T-cell (primary cell): ENCODE data around the gene FANCG. TPM values are rescaled to one million over a fixed set of nuclear protein-coding genes. Genes with fewer than 3 reads are reported as not detected.

Source experiments
- ATAC-seq, 4 experiments: fragments of 200-7000 bp in 3 of 4; fragments of 150-1000 bp in 1 of 4; cut with Tn5 transposase; replicated peaks in 1 of 4; 1 replicate in 3 of 4; 2 replicates in 1 of 4; pipeline ENCODE4 v1.10.0; 2021; ENCODE audit warnings: moderate library complexity in 3 of 4, mild to moderate bottlenecking in 2 of 4, moderate number of reproducible peaks in 1 of 4
- CTCF ChIA-PET, 2 donors: fragments of 300-600 bp; sonication (Branson Sonifier 250); formaldehyde crosslinking; loops; one replicate each; lab custom pipeline; 2022; ENCODE audit warnings: antibody characterized with exemption in 2 of 2; lab: Charles Lee
- POLR2A ChIA-PET, 2 donors: fragments of 300-600 bp; sonication (Branson Sonifier 250); formaldehyde crosslinking; loops; one replicate each; lab custom pipeline; 2022; ENCODE audit warnings: antibody characterized with exemption in 2 of 2; lab: Charles Lee
- DNase-seq, 35 experiments: peaks; one replicate each; pipeline versions ENCODE4 v3.0.0 to v3.0.0-alpha.2; 2013 to 2023
- H3K27ac ChIP-seq: one replicate; pipeline ENCODE4 v1.5.1; 2013; ENCODE audit warnings: low read length
- H3K27me3 ChIP-seq, 2 experiments: replicated peaks in 1 of 2; 1 replicate in 1 of 2; 2 replicates in 1 of 2; pipeline versions ENCODE4 v1.6.1 to v1.7.0; 2013; ENCODE audit warnings: low read length in 1 of 2, mixed read lengths in 1 of 2; ENCODE audit not compliant: control insufficient read depth in 2 of 2, insufficient read depth in 2 of 2; ENCODE audit errors: extremely low read depth in 1 of 2
- H3K36me3 ChIP-seq, 2 donors: 1 replicate in 1 of 2; 2 replicates in 1 of 2; pipeline versions ENCODE4 v1.6.1 to v1.7.0; 2013; ENCODE audit warnings: low read length in 1 of 2; ENCODE audit not compliant: control insufficient read depth in 2 of 2, insufficient read depth in 1 of 2; ENCODE audit errors: extremely low read depth in 1 of 2
- H3K4me1 ChIP-seq, 2 experiments: 1 replicate in 1 of 2; 2 replicates in 1 of 2; pipeline versions ENCODE4 v1.6.1 to v1.7.0; 2013; ENCODE audit warnings: low read length in 2 of 2, mixed read lengths in 1 of 2; ENCODE audit not compliant: insufficient read depth in 2 of 2, control insufficient read depth in 1 of 2; ENCODE audit errors: extremely low read depth in 1 of 2
- H3K4me3 ChIP-seq, 2 donors: 1 replicate in 1 of 2; 2 replicates in 1 of 2; pipeline versions ENCODE4 v1.5.1 to v1.7.0; 2013; ENCODE audit warnings: mild to moderate bottlenecking in 2 of 2, low read length in 1 of 2, moderate library complexity in 1 of 2; ENCODE audit not compliant: control insufficient read depth in 1 of 2; ENCODE audit errors: extremely low read depth in 1 of 2
- H3K9me3 ChIP-seq: 2 replicates; pipeline ENCODE4 v1.7.0; 2013
- H3K27ac Mint-ChIP-seq, 2 donors: one replicate each; pipeline ENCODE4 v1.8.0; 2020 to 2021; ENCODE audit warnings: mild to moderate bottlenecking in 2 of 2, mixed read lengths in 2 of 2
- H3K27me3 Mint-ChIP-seq, 2 donors: one replicate each; pipeline ENCODE4 v1.8.0; 2021 to 2022; ENCODE audit warnings: mixed read lengths in 2 of 2
- H3K36me3 Mint-ChIP-seq: one replicate; pipeline ENCODE4 v1.8.0; 2021; ENCODE audit warnings: mixed read lengths
- H3K4me1 Mint-ChIP-seq, 3 donors: one replicate each; pipeline ENCODE4 v1.8.0; 2020 to 2022; ENCODE audit warnings: mixed read lengths in 3 of 3, mild to moderate bottlenecking in 1 of 3
- H3K4me3 Mint-ChIP-seq, 3 donors: one replicate each; pipeline ENCODE4 v1.8.0; 2020 to 2022; ENCODE audit warnings: mild to moderate bottlenecking in 3 of 3, mixed read lengths in 3 of 3, moderate library complexity in 3 of 3
- H3K9me3 Mint-ChIP-seq, 3 donors: one replicate each; pipeline ENCODE4 v1.8.0; 2020 to 2022; ENCODE audit warnings: mixed read lengths in 3 of 3
- WGBS: methylation state at CpG from one replicate; pipeline ENCODE4 v1.1.5; 2013; ENCODE audit warnings: missing lambda C conversion rate; ENCODE audit not compliant: insufficient coverage; 5-methylcytosine and 5-hydroxymethylcytosine counted together
- total RNA-seq, 35 experiments: library from RNA in 6 of 35; stranded (reverse) in 6 of 35; fragments of 120-200 nt in 1 of 35; gene quantifications; one replicate each; pipeline versions ENCODE4 v1.2.1 to v1.2.4 and lab custom pipeline; 2013 to 2026

The FANCG gene
- total RNA-seq, 5 donors from 2014 or later (not counting 1 experiment from before 2014, with no cell fraction given) = 20.0 to 30.7 (median 28.2) TPM

GRCh38 chr9:35027374-35027773 lies 52.4 kb downstream of the FANCG start:
- no peak overlapping the region for H3K27ac Mint-ChIP-seq

GRCh38 chr9:35026671-35027070 lies 53.1 kb downstream of the FANCG start:
- WGBS = no CpG with 5 or more reads among the region's 3 CpGs
- H3K4me1 ChIP-seq = peaks cover 3% of the 10 kb centered on the region in 2 experiments

More at GRCh38 chr9:35027374-35027773, 52.4 kb downstream of the FANCG start:
- peaks cover 3% of the 10 kb centered on the region in 2 experiments for H3K4me1 ChIP-seq
- no peaks in the 10 kb centered on the region for H3K27me3 ChIP-seq
- H3K4me3 Mint-ChIP-seq = no peak overlapping the region
- ATAC-seq (no peak), DNase-seq (no peak)
- peaks cover 8 to 34% (median 20%) of the 10 kb centered on the region in 3 donors for H3K4me1 Mint-ChIP-seq
- H3K4me3 ChIP-seq = no peak overlapping the region
- H3K9me3 ChIP-seq = no peaks in the 10 kb centered on the region
- H3K27ac ChIP-seq = no peak overlapping the region
- no peaks in the 10 kb centered on the region for H3K27me3 Mint-ChIP-seq
- H3K36me3 Mint-ChIP-seq = peaks cover 18% of the 10 kb centered on the region
- H3K36me3 ChIP-seq = no peaks in the 10 kb centered on the region
- no peaks in the 10 kb centered on the region for H3K9me3 Mint-ChIP-seq
- ChIA-PET CTCF (interaction anchor here (0.7 to 1.6 kb wide), 5 partner anchors 24 to 1379 kb away, joined by 3 to 8 read pairs (median 3); no protein-coding TSS in a partner anchor), POLR2A (no interaction called here)
- no CpG with 5 or more reads among the region's 1 CpG for WGBS

More at GRCh38 chr9:35026671-35027070, 53.1 kb downstream of the FANCG start:
- CTCF ChIA-PET = interaction anchor here (0.7 to 1.6 kb wide), 2 partner anchors 127 to 1380 kb away, joined by 3 to 6 read pairs; no protein-coding TSS in a partner anchor
- no peak for DNase-seq
- Mint-ChIP-seq H3K9me3 (no peaks in the 10 kb centered on the region), H3K4me1 (peaks cover 8 to 34% (median 20%) of the 10 kb centered on the region in 3 donors), H3K36me3 (peaks cover 24% of the 10 kb centered on the region), H3K4me3 (no peak overlapping the region), H3K27ac (no peak overlapping the region), H3K27me3 (no peaks in the 10 kb centered on the region)
- Histone ChIP-seq H3K27me3 (no peaks in the 10 kb centered on the region), H3K36me3 (no peaks in the 10 kb centered on the region), H3K4me3 (no peak overlapping the region), H3K27ac (no peak overlapping the region), H3K9me3 (no peaks in the 10 kb centered on the region)
- ATAC-seq = no peak
- POLR2A ChIA-PET = interaction anchor here in 1 of 2 donors (0.6 to 0.7 kb wide), 2 partner anchors 593 to 935 kb away, joined by 4 read pairs; no protein-coding TSS in a partner anchor

Other genes with a start within 250 kb of the FANCG start
- gene PHF24, start 121.7 kb downstream of the FANCG start, total RNA-seq = not detected
- 1 to 10 TPM; 1.3 to 2.4 (median 1.7) TPM for gene DNAJB5, start 90.2 kb downstream of the FANCG start, total RNA-seq
- gene VCP, start 7.3 kb downstream of the FANCG start, total RNA-seq = 100 to 1,000 TPM; 141 to 232 (median 167) TPM
- gene PIGO, start 16.6 kb upstream of the FANCG start, total RNA-seq = 10 to 100 TPM; 23.0 to 32.1 (median 29.9) TPM
- gene STOML2, start 23.2 kb upstream of the FANCG start, total RNA-seq = 10 to 100 TPM; 35.8 to 58.2 (median 53.7) TPM
- 10 to 100 TPM in 1 of 5 donors, 1 to 10 TPM in 4; 4.7 to 12.7 (median 8.9) TPM for gene ATOSB, start 35.9 kb upstream of the FANCG start, total RNA-seq
- 1 to 10 TPM in 1 of 5 donors, under 1 TPM in 4; 0.45 to 1.2 (median 0.72) TPM for gene UNC13B, start 82.1 kb upstream of the FANCG start, total RNA-seq